GM12875 (cell line): ENCODE data around the gene BMI1.

Source experiments
- H3K4me3 ChIP-seq: one replicate; pipeline ENCODE4 v1.5.1; 2011; ENCODE audit warnings: low read depth, low read length, control low read depth
- CTCF ChIP-seq: IDR thresholded peaks from 2 replicates; pipeline ENCODE4 v1.5.1; 2011; ENCODE audit warnings: low read depth, mild to moderate bottlenecking, control low read depth, inconsistent platforms, low read length, moderate library complexity, borderline replicate concordance; ENCODE audit not compliant: insufficient read depth

Gene BMI1

GRCh38 chr10:22379059-22379458 is 58.2 kb downstream of the BMI1 start:
- no peak for TF ChIP-seq CTCF

More at GRCh38 chr10:22379059-22379458, 58.2 kb downstream of the BMI1 start:
- no peak overlapping the region for H3K4me3 ChIP-seq
